ENCODE data around the gene GNAZ. TPM values are rescaled to one million over a fixed set of nuclear protein-coding genes. Genes with fewer than 3 reads are reported as not detected.

The GNAZ gene
- total RNA-seq, 1 experiment from 2014 or later, result 6.0 TPM

DNA sequence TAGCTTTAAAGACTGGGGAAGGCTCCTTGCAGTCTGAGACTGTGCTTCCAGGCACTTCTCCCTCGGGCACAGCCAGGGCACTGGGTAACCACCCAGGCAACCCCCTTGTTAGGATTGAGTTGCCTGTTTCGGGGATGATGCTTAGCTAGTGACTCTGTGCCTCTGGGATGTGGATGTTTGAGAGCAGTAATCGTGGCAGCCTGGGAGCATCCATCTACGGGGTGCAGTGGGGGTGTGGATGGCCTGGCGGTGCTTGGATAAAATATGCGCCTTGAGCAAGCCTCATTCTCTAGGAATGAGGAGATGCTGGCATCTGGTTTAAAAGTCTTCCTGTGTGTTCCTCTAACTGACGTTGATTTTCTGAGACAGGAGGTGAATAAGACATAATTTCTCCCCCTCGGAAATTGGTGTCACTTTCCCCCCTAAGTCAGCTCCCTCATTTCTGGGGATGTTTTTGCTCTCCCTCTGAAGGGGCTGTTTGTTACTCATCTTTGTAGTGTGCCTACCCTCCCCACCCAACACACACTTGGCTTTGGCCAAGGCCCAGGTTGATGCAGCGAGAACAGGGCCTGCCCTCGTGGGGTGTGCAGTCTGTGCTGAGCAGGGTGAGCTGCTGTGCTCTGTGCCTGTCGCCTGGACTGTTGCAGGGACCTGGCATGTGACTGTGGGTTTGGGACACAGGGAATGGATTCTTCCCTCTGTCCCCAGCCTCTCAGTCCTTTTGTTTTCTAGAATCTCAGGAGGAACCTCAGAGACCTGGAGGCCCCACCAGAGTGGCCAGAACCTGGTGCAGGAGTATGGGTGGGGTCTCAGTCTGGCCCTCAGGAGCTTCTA is 2.0 kb downstream of the GNAZ start:
- H3K27ac Mint-ChIP-seq (ENCODE audit: unreplicated experiment), result no peak overlapping the region

GRCh38 chr22:23072911-23073491 is 2.7 kb downstream of the GNAZ start:
- CTCF ChIA-PET, result no interaction called here
- Mint-ChIP-seq H3K36me3 (ENCODE audit: insufficient read depth, unreplicated experiment) (peaks cover 19% of the 10 kb centered on the region), H3K27me3 (ENCODE audit: unreplicated experiment) (peaks cover 21% of the 10 kb centered on the region), H3K4me3 (ENCODE audit: low read depth, unreplicated experiment) (no peak overlapping the region), H3K27ac (ENCODE audit: unreplicated experiment) (no peak overlapping the region), H3K4me1 (ENCODE audit: low read depth, unreplicated experiment) (peaks cover 34% of the 10 kb centered on the region), H3K9me3 (ENCODE audit: low read depth, unreplicated experiment) (no peaks in the 10 kb centered on the region)
- intact Hi-C loops (cut with micrococcal nuclease; ENCODE audit: unreplicated experiment), result no loop called here
- DNase-seq, result no peak
- TF ChIP-seq, protein P1, sequence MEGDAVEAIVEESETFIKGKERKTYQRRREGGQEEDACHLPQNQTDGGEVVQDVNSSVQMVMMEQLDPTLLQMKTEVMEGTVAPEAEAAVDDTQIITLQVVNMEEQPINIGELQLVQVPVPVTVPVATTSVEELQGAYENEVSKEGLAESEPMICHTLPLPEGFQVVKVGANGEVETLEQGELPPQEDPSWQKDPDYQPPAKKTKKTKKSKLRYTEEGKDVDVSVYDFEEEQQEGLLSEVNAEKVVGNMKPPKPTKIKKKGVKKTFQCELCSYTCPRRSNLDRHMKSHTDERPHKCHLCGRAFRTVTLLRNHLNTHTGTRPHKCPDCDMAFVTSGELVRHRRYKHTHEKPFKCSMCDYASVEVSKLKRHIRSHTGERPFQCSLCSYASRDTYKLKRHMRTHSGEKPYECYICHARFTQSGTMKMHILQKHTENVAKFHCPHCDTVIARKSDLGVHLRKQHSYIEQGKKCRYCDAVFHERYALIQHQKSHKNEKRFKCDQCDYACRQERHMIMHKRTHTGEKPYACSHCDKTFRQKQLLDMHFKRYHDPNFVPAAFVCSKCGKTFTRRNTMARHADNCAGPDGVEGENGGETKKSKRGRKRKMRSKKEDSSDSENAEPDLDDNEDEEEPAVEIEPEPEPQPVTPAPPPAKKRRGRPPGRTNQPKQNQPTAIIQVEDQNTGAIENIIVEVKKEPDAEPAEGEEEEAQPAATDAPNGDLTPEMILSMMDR (IDR thresholded peaks at IDR 0.05; ENCODE audit: unreplicated experiment), result no peak
- no TSS peak for BruUV-seq (replicated peaks)

More for the DNA sequence above, 2.0 kb downstream of the GNAZ start:
- TF ChIP-seq, protein P1 (IDR thresholded peaks at IDR 0.05; ENCODE audit: unreplicated experiment), result no peak
- H3K36me3 Mint-ChIP-seq (ENCODE audit: insufficient read depth, unreplicated experiment), result peaks cover 14% of the 10 kb centered on the region
- CTCF ChIA-PET, result no interaction called here
- no peaks in the 10 kb centered on the region for H3K9me3 Mint-ChIP-seq (ENCODE audit: low read depth, unreplicated experiment)
- DNase-seq, result no peak
- peaks cover 27% of the 10 kb centered on the region for H3K4me1 Mint-ChIP-seq (ENCODE audit: low read depth, unreplicated experiment)
- no peak overlapping the region for H3K4me3 Mint-ChIP-seq (ENCODE audit: low read depth, unreplicated experiment)
- BruUV-seq (replicated peaks), result no TSS peak
- H3K27me3 Mint-ChIP-seq (ENCODE audit: unreplicated experiment), result peaks cover 28% of the 10 kb centered on the region
- intact Hi-C loops (cut with micrococcal nuclease; ENCODE audit: unreplicated experiment), result no loop called here

DNA sequence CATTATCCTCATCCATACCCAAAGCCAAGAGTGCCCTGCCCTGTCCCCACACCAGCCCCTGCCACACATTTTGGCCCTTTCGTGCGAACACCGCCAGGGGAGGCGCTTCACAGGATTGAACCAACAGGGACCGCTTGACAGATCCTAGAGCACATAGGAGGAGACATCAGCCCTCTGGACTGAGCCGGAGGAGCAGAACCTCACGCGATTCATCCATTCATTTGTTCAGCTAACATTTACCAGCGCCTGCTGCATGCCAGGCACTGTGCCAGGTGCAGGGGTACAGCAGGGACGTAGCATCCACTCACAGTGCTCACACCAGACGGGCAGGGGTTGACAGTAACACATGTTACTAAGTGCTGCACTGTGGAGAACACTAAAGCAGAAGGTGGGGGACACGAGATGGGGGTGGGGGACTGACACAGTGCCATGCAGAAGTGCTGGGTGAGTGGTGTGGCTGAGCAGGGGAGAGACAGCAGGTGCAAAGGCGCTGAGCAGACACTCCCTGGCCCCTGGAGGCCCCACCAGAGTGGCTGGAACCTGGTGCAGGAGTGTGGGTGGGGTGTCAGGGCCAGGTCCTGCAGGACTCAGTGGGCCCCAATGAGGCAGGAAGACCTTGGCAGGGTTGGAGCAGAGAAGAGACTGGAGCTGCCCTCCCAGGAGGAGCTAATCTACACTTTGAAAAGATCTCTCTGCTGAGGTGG is 3.4 kb downstream of the GNAZ start:
- no TSS peak for BruUV-seq (replicated peaks)
- Mint-ChIP-seq H3K4me3 (ENCODE audit: low read depth, unreplicated experiment) (no peak overlapping the region), H3K36me3 (ENCODE audit: insufficient read depth, unreplicated experiment) (peaks cover 23% of the 10 kb centered on the region), H3K27ac (ENCODE audit: unreplicated experiment) (no peak overlapping the region), H3K27me3 (ENCODE audit: unreplicated experiment) (peaks cover 14% of the 10 kb centered on the region), H3K9me3 (ENCODE audit: low read depth, unreplicated experiment) (no peaks in the 10 kb centered on the region), H3K4me1 (ENCODE audit: low read depth, unreplicated experiment) (peaks cover 41% of the 10 kb centered on the region)
- intact Hi-C loops (cut with micrococcal nuclease; ENCODE audit: unreplicated experiment), result no loop called here
- DNase-seq, result no peak
- CTCF ChIA-PET, result interaction anchor here (0.7 kb wide), 1 partner anchor 10 kb away, joined by 3 read pairs; no protein-coding TSS in a partner anchor
- TF ChIP-seq, protein P1 (IDR thresholded peaks at IDR 0.05; ENCODE audit: unreplicated experiment), result no peak

- no peaks in the 10 kb centered on the region for H3K9me3 Mint-ChIP-seq (ENCODE audit: low read depth, unreplicated experiment)
- H3K4me1 Mint-ChIP-seq (ENCODE audit: low read depth, unreplicated experiment), result peaks cover 49% of the 10 kb centered on the region
- CTCF ChIA-PET, result interaction anchor here (0.7 kb wide), 1 partner anchor 11 kb away, joined by 3 read pairs; no protein-coding TSS in a partner anchor
- H3K27ac Mint-ChIP-seq (ENCODE audit: unreplicated experiment), result no peak overlapping the region
- peaks cover 23% of the 10 kb centered on the region for H3K36me3 Mint-ChIP-seq (ENCODE audit: insufficient read depth, unreplicated experiment)
- TF ChIP-seq, protein P1 (IDR thresholded peaks at IDR 0.05; ENCODE audit: unreplicated experiment), result no peak
- intact Hi-C loops (cut with micrococcal nuclease; ENCODE audit: unreplicated experiment), result no loop called here
- peaks cover 13% of the 10 kb centered on the region for H3K27me3 Mint-ChIP-seq (ENCODE audit: unreplicated experiment)
- BruUV-seq (replicated peaks), result no TSS peak
- DNase-seq, result no peak
- no peak overlapping the region for H3K4me3 Mint-ChIP-seq (ENCODE audit: low read depth, unreplicated experiment)
Observed at GRCh38 chr22:23074451-23074850, 4.1 kb downstream of the GNAZ start.

Data from Calu3 (cell line).